DND-41 (cell line): Measurements from ENCODE around the gene PRKCA.
"Not testable (repeated sequence)": the region's sequence is repeated elsewhere in the genome, so short reads cannot be mapped to it uniquely, and the experiment has no call there.

ENCODE experiments used
- ATAC-seq: fragments of 200-7000 bp; cut with Tn5 transposase; 3 replicates; pipeline ENCODE4 v1.9.1; 2021; ENCODE audit warnings: low read depth; ENCODE audit not compliant: insufficient read depth
- DNase-seq: peaks from one replicate; pipeline ENCODE4 v3.0.0-alpha.2; 2020
- H2AFZ ChIP-seq: 2 replicates; pipeline ENCODE4 v1.6.0; 2012; ENCODE audit warnings: low read depth, low read length
- H3K27ac ChIP-seq: 2 replicates; pipeline ENCODE4 v1.5.1; 2012; ENCODE audit warnings: low read length, inconsistent platforms
- H3K27me3 ChIP-seq: fragments of 200-600 bp; sonication (generic); 2 replicates; pipeline ENCODE4 v1.6.0; 2012; ENCODE audit warnings: low read length, mild to moderate bottlenecking, inconsistent platforms; ENCODE audit not compliant: insufficient read depth, poor library complexity
- H3K36me3 ChIP-seq: 2 replicates; pipeline ENCODE4 v1.5.1; 2012; ENCODE audit warnings: low read length, inconsistent platforms; ENCODE audit not compliant: insufficient read depth
- H3K4me1 ChIP-seq: 2 replicates; pipeline ENCODE4 v1.5.1; 2012; ENCODE audit warnings: mild to moderate bottlenecking, low read length; ENCODE audit not compliant: insufficient read depth
- H3K4me2 ChIP-seq: 2 replicates; pipeline ENCODE4 v1.6.0; 2012; ENCODE audit warnings: mild to moderate bottlenecking, moderate library complexity, low read length, inconsistent platforms; ENCODE audit not compliant: insufficient read depth
- H3K4me3 ChIP-seq, 2 experiments: fragments of 200-600 bp in 1 of 2; shearing (Covaris generic) in 1 of 2; 2 replicates each; pipeline ENCODE4 v1.5.1; 2012 to 2016; ENCODE audit warnings: inconsistent platforms in 2 of 2, low read length in 2 of 2, mild to moderate bottlenecking in 2 of 2, low read depth in 1 of 2, moderate library complexity in 1 of 2
- H3K79me2 ChIP-seq: 2 replicates; pipeline ENCODE4 v1.6.0; 2012; ENCODE audit warnings: low read length, inconsistent platforms; ENCODE audit not compliant: insufficient read depth
- H3K9ac ChIP-seq: 2 replicates; pipeline ENCODE4 v1.6.0; 2012; ENCODE audit warnings: low read depth, mild to moderate bottlenecking, inconsistent platforms, low read length, moderate library complexity
- H3K9me3 ChIP-seq: 2 replicates; pipeline ENCODE4 v1.5.1; 2012; ENCODE audit warnings: low read length, moderate library complexity, mild to moderate bottlenecking, inconsistent platforms; ENCODE audit not compliant: insufficient read depth, severe bottlenecking
- H4K20me1 ChIP-seq: 2 replicates; pipeline ENCODE4 v1.6.0; 2012; ENCODE audit warnings: low read length; ENCODE audit not compliant: insufficient read depth
- EZH2 ChIP-seq: IDR thresholded peaks from 3 replicates; pipeline ENCODE4 v1.6.1; 2012; ENCODE audit warnings: borderline replicate concordance, low read depth, mild to moderate bottlenecking, moderate library complexity, low read length, inconsistent platforms; ENCODE audit not compliant: severe bottlenecking
- TF ChIP-seq, protein P1 (sequence below): IDR thresholded peaks from 2 replicates; pipeline ENCODE4 v1.5.1; 2012; ENCODE audit warnings: borderline replicate concordance, low read length, moderate library complexity, mild to moderate bottlenecking; ENCODE audit not compliant: poor library complexity, severe bottlenecking; ENCODE audit errors: extremely low read depth

Gene PRKCA

DNA sequence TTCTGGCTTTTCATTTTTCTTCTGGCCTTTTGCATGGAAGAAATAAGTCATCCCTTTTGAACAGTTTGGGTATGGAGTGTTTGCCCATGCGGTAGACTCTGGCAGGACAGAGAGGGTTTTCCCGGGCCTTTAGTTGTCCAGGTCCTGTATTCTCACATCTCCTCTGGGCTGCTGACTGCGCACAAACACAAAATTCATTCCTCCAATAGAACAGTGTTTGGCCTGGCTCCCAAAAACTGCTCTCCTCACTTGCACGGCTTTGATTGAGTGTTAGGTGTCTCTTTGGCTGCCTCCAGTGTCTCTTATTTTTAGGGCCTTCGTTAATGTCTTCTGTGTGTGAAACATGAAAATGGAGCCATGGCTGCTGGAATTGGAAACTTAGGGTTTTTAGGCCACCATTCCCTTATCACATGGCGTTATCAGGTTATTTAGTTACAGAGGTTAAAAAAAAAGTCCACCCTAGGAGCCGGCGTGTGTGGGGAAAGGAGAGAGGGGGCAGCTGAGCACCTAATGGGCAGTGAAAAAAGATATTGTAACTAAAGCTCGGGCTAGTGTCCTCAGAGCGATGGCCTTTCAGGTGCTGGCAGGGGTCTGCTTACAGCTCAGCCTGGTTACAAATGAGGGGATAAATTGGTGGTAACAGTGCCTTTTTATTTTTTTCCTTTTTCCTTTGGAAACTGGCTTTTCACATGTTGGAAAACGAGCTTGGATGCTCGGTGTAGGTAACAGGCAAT, 47.3 kb downstream of the PRKCA start:
- H4K20me1 ChIP-seq = peaks cover 26% of the 10 kb centered on the region; the same call in 1 of the 2 replicates
- ATAC-seq = no peak
- no peaks in the 10 kb centered on the region for H3K27me3 ChIP-seq
- H3K9ac ChIP-seq = no peak overlapping the region
- no peak for TF ChIP-seq EZH2
- TF ChIP-seq, protein P1, sequence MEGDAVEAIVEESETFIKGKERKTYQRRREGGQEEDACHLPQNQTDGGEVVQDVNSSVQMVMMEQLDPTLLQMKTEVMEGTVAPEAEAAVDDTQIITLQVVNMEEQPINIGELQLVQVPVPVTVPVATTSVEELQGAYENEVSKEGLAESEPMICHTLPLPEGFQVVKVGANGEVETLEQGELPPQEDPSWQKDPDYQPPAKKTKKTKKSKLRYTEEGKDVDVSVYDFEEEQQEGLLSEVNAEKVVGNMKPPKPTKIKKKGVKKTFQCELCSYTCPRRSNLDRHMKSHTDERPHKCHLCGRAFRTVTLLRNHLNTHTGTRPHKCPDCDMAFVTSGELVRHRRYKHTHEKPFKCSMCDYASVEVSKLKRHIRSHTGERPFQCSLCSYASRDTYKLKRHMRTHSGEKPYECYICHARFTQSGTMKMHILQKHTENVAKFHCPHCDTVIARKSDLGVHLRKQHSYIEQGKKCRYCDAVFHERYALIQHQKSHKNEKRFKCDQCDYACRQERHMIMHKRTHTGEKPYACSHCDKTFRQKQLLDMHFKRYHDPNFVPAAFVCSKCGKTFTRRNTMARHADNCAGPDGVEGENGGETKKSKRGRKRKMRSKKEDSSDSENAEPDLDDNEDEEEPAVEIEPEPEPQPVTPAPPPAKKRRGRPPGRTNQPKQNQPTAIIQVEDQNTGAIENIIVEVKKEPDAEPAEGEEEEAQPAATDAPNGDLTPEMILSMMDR = no peak
- no peaks in the 10 kb centered on the region for H3K4me1 ChIP-seq
- H3K79me2 ChIP-seq = peaks cover 85% of the 10 kb centered on the region
- H2AFZ ChIP-seq = no peak overlapping the region
- no peak for DNase-seq
- H3K4me3 ChIP-seq = no peak overlapping the region
- H3K27ac ChIP-seq = no peak overlapping the region
- H3K9me3 ChIP-seq = no peaks in the 10 kb centered on the region
- H3K36me3 ChIP-seq = no peaks in the 10 kb centered on the region
- no peak overlapping the region for H3K4me2 ChIP-seq

DNA sequence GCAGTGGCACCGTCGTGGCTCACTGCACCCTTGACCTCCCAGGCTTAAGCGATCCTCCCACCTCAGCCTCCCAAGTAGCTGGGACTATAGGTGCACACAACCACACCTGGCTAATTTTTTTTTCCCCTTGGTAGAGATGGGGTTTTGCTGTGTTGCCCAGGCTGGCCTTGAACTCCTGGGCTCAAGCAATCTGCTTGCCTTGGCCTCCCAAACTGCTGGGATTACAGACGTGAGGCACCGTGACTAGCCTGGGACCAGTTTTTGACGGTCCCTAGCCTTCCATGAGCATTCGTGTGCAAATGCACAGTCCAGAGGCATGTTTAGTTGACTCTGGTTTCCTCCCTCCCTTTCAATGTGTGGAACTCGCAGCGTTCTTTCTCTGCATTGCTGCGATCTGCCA, 48.2 kb downstream of the PRKCA start:
- not testable (repeated sequence) for H3K4me3 ChIP-seq, H3K36me3 ChIP-seq, H3K4me2 ChIP-seq, H3K9me3 ChIP-seq, H3K4me1 ChIP-seq, H3K27me3 ChIP-seq, ATAC-seq, DNase-seq, H2AFZ ChIP-seq, H3K27ac ChIP-seq, H3K9ac ChIP-seq
- H4K20me1 ChIP-seq = peaks cover 26% of the 10 kb centered on the region; the same call in 1 of the 2 replicates
- H3K79me2 ChIP-seq = peaks cover 84% of the 10 kb centered on the region

DNA sequence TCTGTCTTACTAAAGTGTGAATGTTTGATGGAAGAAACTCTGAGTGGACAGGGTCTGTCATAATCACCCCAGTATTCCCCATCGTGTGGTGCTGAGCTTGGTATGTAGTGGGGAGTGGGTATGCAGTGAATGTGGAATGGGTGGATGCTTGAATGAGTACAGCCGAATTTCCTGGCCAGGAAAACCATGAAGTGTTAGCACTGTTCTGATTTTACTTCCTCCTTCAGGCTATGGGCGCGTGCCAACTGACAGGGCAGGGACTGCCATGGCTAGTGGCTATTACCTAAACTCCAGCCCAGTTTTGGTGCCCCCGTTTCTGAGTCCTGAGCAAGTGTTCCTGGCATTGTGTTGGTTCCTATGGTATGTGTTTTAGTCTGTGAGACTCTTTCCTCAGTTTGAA, 48.6 kb downstream of the PRKCA start:
- Histone ChIP-seq H3K9me3 (no peaks in the 10 kb centered on the region), H3K27me3 (no peaks in the 10 kb centered on the region), H3K4me3 (no peak overlapping the region), H3K27ac (no peak overlapping the region), H3K9ac (no peak overlapping the region), H3K4me1 (no peaks in the 10 kb centered on the region), H3K36me3 (no peaks in the 10 kb centered on the region), H3K4me2 (no peak overlapping the region), H2AFZ (no peak overlapping the region), H3K79me2 (peaks cover 80% of the 10 kb centered on the region), H4K20me1 (peaks cover 26% of the 10 kb centered on the region; the same call in 1 of the 2 replicates)
- TF ChIP-seq, protein P1 = no peak
- TF ChIP-seq EZH2 = no peak
- ATAC-seq = no peak
- no peak for DNase-seq

DNA sequence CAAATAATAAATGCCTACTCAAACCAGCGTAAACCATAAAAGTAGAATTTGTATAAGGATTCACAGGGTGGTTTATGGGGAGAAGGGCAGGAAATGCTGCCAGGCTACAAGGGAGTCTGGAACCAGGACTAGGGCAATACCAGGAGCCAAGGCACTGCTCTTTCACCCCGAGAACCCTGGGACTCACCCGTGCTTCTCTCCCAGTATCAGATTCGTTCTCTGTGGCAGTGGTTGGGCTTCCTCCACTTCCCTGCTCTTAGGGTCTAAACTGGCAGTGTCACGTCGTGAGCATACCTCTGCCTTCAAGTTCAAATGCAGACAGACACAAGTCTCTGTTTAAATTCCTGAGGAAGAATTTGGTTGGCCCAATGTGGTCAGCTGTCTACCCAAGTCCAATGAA, 49.3 kb downstream of the PRKCA start:
- Histone ChIP-seq H3K4me2 (no peak overlapping the region), H3K4me3 (no peak overlapping the region), H3K36me3 (no peaks in the 10 kb centered on the region), H4K20me1 (peaks cover 26% of the 10 kb centered on the region; the same call in 1 of the 2 replicates), H3K9me3 (no peaks in the 10 kb centered on the region), H3K79me2 (peaks cover 79% of the 10 kb centered on the region), H3K9ac (no peak overlapping the region), H3K4me1 (0 out of 2 replicates have a peak, but pooled peaks cover under 1% of the 10 kb centered on the region), H3K27me3 (no peaks in the 10 kb centered on the region), H3K27ac (peak overlapping the region; percentile 33; the same call in 1 of the 2 replicates), H2AFZ (no peak overlapping the region)
- DNase-seq (no peak), ATAC-seq (no peak)
- no peak for TF ChIP-seq EZH2
- TF ChIP-seq, protein P1 = no peak
